ENCODE results near the gene PGD. TPM values are rescaled to one million over a fixed set of nuclear protein-coding genes. Genes with fewer than 3 reads are reported as not detected.

PGD gene
- total RNA-seq, 1 experiment from 2014 or later: 291 TPM

GRCh38 chr1:10440305-10440704 lies 41.4 kb downstream of the PGD start:
- H3K4me1 Mint-ChIP-seq: no peaks in the 10 kb centered on the region
- H3K23ac ChIP-seq (ENCODE audit: insufficient read length, low read depth, low read length): no peak overlapping the region
- no peak overlapping the region for H4K8ac ChIP-seq (replicated peaks; ENCODE audit: insufficient read length, low read depth, low read length)

More at GRCh38 chr1:10440305-10440704, 41.4 kb downstream of the PGD start:
- Histone ChIP-seq H3K14ac (ENCODE audit: insufficient read depth, low read length) (no peak overlapping the region), H3K18ac (ENCODE audit: insufficient read length, low read depth, low read length) (no peak overlapping the region), H2BK20ac (ENCODE audit: low read depth, low read length, poor library complexity, severe bottlenecking) (no peak overlapping the region), H4K5ac (ENCODE audit: insufficient read length, low read depth, low read length) (no peak overlapping the region), H3K9me3 (ENCODE audit: control insufficient read depth, low read depth, low read length) (no peaks in the 10 kb centered on the region), H3K27ac (ENCODE audit: insufficient read length, low read depth, low read length) (no peak overlapping the region), H3K56ac (ENCODE audit: insufficient read length, low read depth, low read length) (no peak overlapping the region), H3K23me2 (ENCODE audit: insufficient read length, low read depth, low read length, poor library complexity, severe bottlenecking) (no peaks in the 10 kb centered on the region), H3K4me1 (ENCODE audit: insufficient read depth, low read length) (no peaks in the 10 kb centered on the region), H3K27me3 (ENCODE audit: insufficient read depth, low read length) (no peaks in the 10 kb centered on the region), H4K20me1 (ENCODE audit: control insufficient read depth, insufficient read depth, insufficient read length) (no peaks in the 10 kb centered on the region), H3T11ph (ENCODE audit: low read length) (no peak overlapping the region), H2AK5ac (ENCODE audit: insufficient read length, low read length) (no peak overlapping the region), H3K79me2 (ENCODE audit: insufficient read depth, low read length) (no peaks in the 10 kb centered on the region), H3K4ac (ENCODE audit: low read depth, low read length) (no peak overlapping the region), H3K4me2 (ENCODE audit: insufficient read depth, insufficient read length, low read length) (no peak overlapping the region), H2BK15ac (ENCODE audit: low read depth, low read length) (no peak overlapping the region), H2AFZ (ENCODE audit: low read length) (no peak overlapping the region), H2BK12ac (ENCODE audit: insufficient read length, low read depth, low read length) (no peak overlapping the region), H3K79me1 (ENCODE audit: insufficient read depth, low read depth, low read length, poor library complexity, severe bottlenecking) (no peaks in the 10 kb centered on the region), H2BK120ac (ENCODE audit: low read depth, low read length, poor library complexity, severe bottlenecking) (no peak overlapping the region), H4K91ac (ENCODE audit: insufficient read length, low read depth, low read length) (no peak overlapping the region), H3K9ac (ENCODE audit: extremely low read depth, insufficient read length, low read length) (no peak overlapping the region), H2BK5ac (ENCODE audit: insufficient read length, low read length) (no peak overlapping the region)
- no peaks in the 10 kb centered on the region for H3K27me3 Mint-ChIP-seq (ENCODE audit: low read depth)
- WGBS (ENCODE audit: extremely low coverage, insufficient read length, low lambda C conversion rate): no CpG with 5 or more reads among the region's 2 CpGs
- no peaks in the 10 kb centered on the region for H3K9me3 Mint-ChIP-seq
- H3K27ac Mint-ChIP-seq: 0 out of 7 replicates have a peak overlapping the region, but pooled peaks of 1 of the 3 experiments have one; percentile 54
- no peak for TF ChIP-seq CTCF (conservative IDR thresholded peaks at IDR 0.05)
- no peak overlapping the region for H3K4me3 Mint-ChIP-seq
- DNase-seq: no peak
- H3K36me3 Mint-ChIP-seq (ENCODE audit: insufficient read depth in 1 of 3, low read depth in 3 of 3): peaks cover 0 to 4% (median 0%) of the 10 kb centered on the region in 3 experiments; a peak in 2 of 7 replicates
